GM12873 (cell line): Measurements from ENCODE around the gene CATSPER4.

Experiments
- CTCF ChIP-seq: IDR thresholded peaks from 2 replicates; pipeline ENCODE4 v1.5.1; 2012; ENCODE audit warnings: low read depth, mild to moderate bottlenecking, moderate library complexity, low read length, control low read depth; ENCODE audit not compliant: insufficient read depth; ENCODE audit errors: missing control alignments

The CATSPER4 gene

GRCh38 chr1:26220199-26220912, 30.0 kb downstream of the CATSPER4 start:
- no peak for TF ChIP-seq CTCF

GRCh38 chr1:26221094-26221493, 30.7 kb downstream of the CATSPER4 start:
- TF ChIP-seq CTCF = no peak

- no peak for TF ChIP-seq CTCF
Observed at GRCh38 chr1:26224606-26225005, 34.2 kb downstream of the CATSPER4 start.

- TF ChIP-seq CTCF = no peak
Observed at GRCh38 chr1:26225033-26225831, 34.8 kb downstream of the CATSPER4 start.

- TF ChIP-seq CTCF = peak; percentile 93
Observed at GRCh38 chr1:26233903-26234643, 43.7 kb downstream of the CATSPER4 start, which contains the start of gene CEP85. TSS of gene CEP85 (plus strand) at chr1:26234200. CDS start at chr1:26239784, 5,584 bp downstream.

GRCh38 chr1:26234644-26235370, 44.4 kb downstream of the CATSPER4 start:
- TF ChIP-seq CTCF = no peak
